Inflammatory macrophage treated with lipopolysaccharide for 4 hours (primary cell): ENCODE data around the gene HJV.
A peak's percentile ranks its signal among the peaks of the same experiment; 100 is the strongest.

Experiments used
- DNase-seq: peaks from one replicate; pipeline ENCODE4 v3.0.0-alpha.2; 2020

HJV gene

GRCh38 chr1:145992958-145993617 is 28.4 kb downstream of the HJV start:
- no peak for DNase-seq

GRCh38 chr1:145992502-145992936 is 29.0 kb downstream of the HJV start:
- no peak for DNase-seq

GRCh38 chr1:145991735-145992412 is 29.7 kb downstream of the HJV start:
- peak; percentile 42 for DNase-seq

- no peak for DNase-seq
Observed at GRCh38 chr1:145990249-145990855, 31.2 kb downstream of the HJV start.

- DNase-seq: no peak
Observed at GRCh38 chr1:145988773-145989172, 32.8 kb downstream of the HJV start.

GRCh38 chr1:145987926-145988325 is 33.6 kb downstream of the HJV start:
- no peak for DNase-seq

GRCh38 chr1:145986551-145986950 is 35.0 kb downstream of the HJV start:
- no peak for DNase-seq

GRCh38 chr1:145985502-145986439 is 35.8 kb downstream of the HJV start:
- DNase-seq: peak; percentile 74

- DNase-seq: no peak
Observed at GRCh38 chr1:145985129-145985501, 36.4 kb downstream of the HJV start.

- DNase-seq: peak; percentile 65
Observed at GRCh38 chr1:145983960-145984830, 37.3 kb downstream of the HJV start.

- DNase-seq: peak; percentile 51
Observed at GRCh38 chr1:145983206-145983675, 38.3 kb downstream of the HJV start.

- no peak for DNase-seq
Observed at GRCh38 chr1:145982010-145982723, 39.4 kb downstream of the HJV start.

GRCh38 chr1:145980457-145980994 is 41.0 kb downstream of the HJV start:
- DNase-seq: no peak

GRCh38 chr1:145979746-145980456 is 41.6 kb downstream of the HJV start:
- peak; percentile 81 for DNase-seq

- peak; percentile 100 for DNase-seq
Observed at GRCh38 chr1:145978854-145979745, 42.4 kb downstream of the HJV start.

GRCh38 chr1:145978471-145978853 is 43.1 kb downstream of the HJV start:
- no peak for DNase-seq

- peak; percentile 75 for DNase-seq
Observed at GRCh38 chr1:145977486-145978470, 43.8 kb downstream of the HJV start.

- DNase-seq: no peak
Observed at GRCh38 chr1:145977016-145977415, 44.5 kb downstream of the HJV start.
